Measurements from ENCODE around the gene KRTAP4-6.

DNA sequence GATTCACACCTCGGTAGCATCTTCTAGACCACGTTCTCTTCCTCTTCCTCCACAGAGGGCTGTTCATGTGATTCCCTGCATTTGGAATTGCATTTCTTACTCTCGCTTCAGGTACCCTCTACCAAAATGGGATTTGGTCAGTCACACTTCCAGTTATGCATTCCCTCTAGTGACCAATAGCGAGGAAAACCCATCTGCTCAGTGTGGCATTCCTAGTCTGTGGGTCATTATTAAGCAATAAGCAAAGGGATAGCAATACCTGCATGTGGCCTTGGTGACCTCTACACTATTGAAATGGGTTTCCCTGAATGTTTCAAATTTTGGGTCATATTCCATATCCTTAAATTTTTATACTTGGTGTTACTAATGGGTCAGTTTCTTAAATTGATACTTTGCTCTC is 9.7 kb upstream of the KRTAP4-6 start:
- TF ChIP-seq, protein P1, sequence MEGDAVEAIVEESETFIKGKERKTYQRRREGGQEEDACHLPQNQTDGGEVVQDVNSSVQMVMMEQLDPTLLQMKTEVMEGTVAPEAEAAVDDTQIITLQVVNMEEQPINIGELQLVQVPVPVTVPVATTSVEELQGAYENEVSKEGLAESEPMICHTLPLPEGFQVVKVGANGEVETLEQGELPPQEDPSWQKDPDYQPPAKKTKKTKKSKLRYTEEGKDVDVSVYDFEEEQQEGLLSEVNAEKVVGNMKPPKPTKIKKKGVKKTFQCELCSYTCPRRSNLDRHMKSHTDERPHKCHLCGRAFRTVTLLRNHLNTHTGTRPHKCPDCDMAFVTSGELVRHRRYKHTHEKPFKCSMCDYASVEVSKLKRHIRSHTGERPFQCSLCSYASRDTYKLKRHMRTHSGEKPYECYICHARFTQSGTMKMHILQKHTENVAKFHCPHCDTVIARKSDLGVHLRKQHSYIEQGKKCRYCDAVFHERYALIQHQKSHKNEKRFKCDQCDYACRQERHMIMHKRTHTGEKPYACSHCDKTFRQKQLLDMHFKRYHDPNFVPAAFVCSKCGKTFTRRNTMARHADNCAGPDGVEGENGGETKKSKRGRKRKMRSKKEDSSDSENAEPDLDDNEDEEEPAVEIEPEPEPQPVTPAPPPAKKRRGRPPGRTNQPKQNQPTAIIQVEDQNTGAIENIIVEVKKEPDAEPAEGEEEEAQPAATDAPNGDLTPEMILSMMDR (IDR thresholded peaks at IDR 0.05; ENCODE audit: insufficient read depth, low read length, poor library complexity, severe bottlenecking) = no peak
- TF ChIP-seq EZH2phosphoT487 (conservative IDR thresholded peaks at IDR 0.05; ENCODE audit: low read length) = no peak
